CD1c-positive myeloid dendritic cell (primary cell): ENCODE data around the gene GSC2.

Source experiments
- DNase-seq: peaks from one replicate; pipeline ENCODE4 v3.0.0-alpha.2; 2016; ENCODE audit errors: extremely low spot score

Gene GSC2

DNA sequence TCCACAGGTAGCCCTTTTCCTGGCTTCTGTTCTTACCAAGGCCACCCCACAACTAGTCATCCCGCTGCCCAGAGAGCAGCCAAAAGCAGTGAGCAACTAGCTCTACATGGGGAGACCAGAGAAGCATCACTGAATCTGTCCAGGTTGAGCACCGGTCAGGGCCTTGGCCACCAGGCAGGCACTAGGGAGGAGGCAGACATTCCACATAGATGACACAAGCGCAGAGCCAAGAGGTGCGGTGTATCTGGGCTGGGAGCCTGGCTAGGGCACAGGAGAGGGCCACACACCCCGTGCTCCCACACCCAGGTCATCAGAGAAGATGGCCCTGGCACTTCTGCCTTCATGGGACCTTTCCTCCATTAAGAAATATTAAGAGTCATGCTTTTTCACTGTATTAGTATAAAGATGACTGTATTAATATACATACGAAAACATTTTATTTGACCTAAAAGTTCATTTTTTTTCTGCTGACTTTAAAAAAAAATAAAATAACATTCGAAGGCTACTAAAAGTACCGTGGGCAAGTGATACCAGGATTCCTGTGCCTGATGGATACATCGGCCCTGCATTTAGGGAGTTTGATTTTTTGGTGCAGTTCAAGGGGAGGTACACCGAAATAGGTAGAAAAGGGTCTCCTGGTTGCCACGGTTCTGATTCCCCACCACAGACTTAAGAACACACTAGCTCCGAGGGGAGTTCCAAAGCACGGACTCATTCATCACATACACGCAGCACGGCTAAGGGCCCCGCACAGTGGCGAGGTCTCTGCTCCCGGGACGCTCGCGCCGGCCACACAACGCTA, 29.1 kb downstream of the GSC2 start:
- DNase-seq: no peak

- no peak for DNase-seq
Observed at GRCh38 chr22:19119949-19120348, 30.1 kb downstream of the GSC2 start.

- DNase-seq: no peak
Observed at GRCh38 chr22:19118329-19118880, 31.7 kb downstream of the GSC2 start.

DNA sequence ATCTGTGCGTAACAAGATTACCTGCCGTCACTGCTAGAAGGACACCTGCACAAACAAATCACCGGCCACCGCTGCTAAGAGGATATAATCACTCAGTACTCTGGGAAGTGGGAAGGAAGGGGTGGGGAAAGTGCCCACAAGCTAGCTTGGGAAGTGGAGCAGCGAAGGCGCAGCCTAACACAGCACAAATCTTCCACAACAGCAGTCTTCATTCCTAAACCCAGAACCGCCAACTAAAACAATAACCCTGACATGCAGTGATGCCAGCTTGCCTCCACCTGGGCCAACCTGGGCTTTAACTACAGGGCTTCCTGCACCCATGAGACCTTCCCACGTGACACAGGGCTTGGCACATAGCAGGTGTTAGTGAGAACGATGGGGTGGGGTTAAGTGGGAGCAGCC, 33.0 kb downstream of the GSC2 start:
- DNase-seq: no peak

DNA sequence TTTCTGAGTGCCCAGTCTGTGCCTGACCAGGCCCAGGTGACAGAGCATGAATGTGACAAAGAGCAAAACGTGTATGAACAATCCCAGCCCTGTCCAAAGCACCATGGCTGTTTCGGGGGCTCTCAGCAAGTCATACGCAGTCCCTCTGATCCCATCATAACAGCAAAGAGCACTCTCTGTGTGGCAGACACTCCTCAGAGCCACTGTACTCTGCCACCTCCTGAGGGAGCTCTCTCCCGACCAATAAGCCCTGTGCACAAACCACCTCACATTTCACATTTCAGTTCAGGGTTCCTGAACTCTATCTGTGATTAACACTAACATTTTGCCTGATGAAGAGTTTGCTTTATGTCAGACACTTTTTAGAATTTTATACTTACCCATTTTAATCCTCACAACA, 34.5 kb downstream of the GSC2 start:
- no peak for DNase-seq

GRCh38 chr22:19114984-19115552, 35.0 kb downstream of the GSC2 start:
- no peak for DNase-seq

GRCh38 chr22:19113429-19113828, 36.7 kb downstream of the GSC2 start:
- no peak for DNase-seq

GRCh38 chr22:19111584-19111983, 38.5 kb downstream of the GSC2 start:
- DNase-seq: no peak

GRCh38 chr22:19111140-19111539, 39.0 kb downstream of the GSC2 start:
- DNase-seq: no peak

DNA sequence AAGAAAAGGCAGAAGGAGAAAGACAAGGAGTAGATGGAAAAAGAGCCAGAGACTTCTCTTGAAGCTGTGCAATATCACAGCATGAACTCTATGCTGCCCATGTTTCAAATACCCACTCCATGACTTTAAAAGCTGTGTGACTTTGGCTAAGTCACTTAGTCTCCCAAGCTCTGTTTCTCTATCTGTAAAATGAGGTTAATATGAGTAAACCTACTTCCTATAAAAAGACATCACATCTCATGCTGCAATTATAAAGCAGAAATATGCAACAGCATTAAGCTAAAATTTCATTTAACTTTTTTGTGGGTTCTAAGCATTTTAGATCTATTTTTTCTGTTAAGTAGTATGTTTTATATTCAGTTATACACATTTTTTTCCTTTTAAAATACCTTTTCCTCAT, 39.4 kb downstream of the GSC2 start:
- peak; percentile 27 for DNase-seq

GRCh38 chr22:19110064-19110458, 40.0 kb downstream of the GSC2 start:
- DNase-seq: no peak

GRCh38 chr22:19109198-19110063, 40.7 kb downstream of the GSC2 start:
- DNase-seq: peak; percentile 86

DNA sequence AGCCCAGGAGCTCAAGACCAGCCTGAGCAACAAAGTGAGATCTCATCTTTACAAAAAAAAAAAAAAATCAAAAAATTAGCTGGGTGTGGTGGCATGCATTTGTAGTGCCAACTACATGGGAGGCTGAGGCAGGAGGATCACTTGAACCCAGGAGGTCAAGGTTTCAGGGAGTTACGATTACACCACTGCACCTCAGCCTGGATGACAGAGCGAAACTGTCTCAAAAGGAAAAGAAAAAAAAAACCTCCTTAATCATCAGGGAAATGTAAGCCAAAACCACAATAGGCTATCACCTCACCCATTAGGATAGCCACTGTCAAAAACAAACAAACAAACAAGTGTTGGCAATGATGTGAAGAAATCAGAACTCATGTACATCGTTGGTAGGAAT, 41.3 kb downstream of the GSC2 start:
- peak; percentile 30 for DNase-seq

DNA sequence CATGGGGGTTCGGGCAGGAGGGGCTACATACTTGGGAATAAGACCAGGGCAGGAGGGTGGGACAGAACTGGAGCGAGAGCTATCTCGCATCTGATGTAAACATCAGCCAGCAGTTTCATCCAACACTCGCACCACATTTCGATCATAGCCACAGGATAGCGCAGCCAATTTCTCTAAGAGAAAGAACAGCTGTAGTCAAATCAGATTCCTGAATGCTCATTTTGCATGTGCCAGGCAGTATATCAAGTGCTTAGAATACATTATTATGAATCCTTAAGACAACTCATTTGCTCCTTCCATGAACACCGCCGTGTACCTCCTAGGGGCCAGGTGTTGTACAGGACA, 42.4 kb downstream of the GSC2 start:
- DNase-seq: no peak

DNA sequence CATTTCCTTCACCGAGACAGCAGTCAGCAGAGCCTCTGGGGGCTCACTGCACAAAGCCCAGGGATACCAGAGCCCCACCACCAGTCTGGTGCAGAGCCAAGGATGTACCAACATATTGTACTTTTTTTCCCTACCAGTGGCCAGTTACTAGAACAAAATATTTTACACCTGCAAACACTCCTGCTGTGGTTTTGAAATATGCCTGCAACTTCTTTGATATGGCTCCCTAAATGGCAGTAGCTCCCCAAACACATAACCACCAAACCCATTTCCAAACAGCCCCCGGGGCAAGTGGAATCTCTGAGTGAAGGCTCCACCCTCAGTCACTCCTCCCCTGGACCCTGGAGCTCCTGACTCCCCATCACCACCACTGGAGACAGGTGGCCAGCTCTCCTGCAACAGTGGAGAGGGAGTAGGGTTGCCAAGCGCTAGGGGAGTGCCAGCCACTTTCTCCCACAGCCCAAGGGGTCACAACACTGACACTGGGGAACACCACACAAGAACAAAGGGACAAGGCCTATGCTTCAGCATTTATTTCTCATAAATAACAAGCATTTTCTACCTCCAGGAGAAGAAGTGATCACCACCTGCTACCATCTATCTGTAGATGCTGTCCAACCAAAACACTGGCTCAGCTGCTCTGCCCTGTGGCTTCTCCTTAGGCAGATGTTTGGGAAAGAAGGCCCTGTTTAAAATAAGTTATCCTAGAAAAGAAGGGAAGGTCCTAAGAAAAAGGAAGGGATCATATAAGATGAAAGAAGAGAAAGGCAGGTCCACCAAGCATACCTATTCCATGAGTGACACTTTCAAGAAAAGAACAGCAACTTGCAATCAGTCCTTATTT, 43.0 kb downstream of the GSC2 start:
- no peak for DNase-seq

- peak; percentile 21 for DNase-seq
Observed at GRCh38 chr22:19105867-19106802, 44.0 kb downstream of the GSC2 start.

DNA sequence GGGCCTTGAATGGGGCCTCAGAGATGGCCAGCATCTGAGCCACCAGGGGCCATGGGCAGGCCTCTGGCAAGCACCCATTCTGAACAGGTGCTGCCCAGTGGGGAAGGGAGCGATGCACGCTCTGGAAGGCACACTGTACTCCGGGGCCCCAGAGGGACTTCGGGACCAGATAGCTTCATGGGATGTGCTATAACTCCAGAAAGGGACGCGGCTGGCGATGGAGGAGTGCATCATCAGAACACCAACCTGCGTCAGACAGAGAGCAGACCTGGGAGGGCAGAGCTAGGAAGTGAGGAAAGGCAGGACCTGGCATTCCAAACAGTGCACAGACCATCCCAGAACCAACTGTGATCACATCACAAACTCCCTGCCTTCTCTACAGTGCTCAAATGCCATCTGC, 44.6 kb downstream of the GSC2 start:
- DNase-seq: no peak

GRCh38 chr22:19103880-19104821, 45.9 kb downstream of the GSC2 start:
- no peak for DNase-seq

DNA sequence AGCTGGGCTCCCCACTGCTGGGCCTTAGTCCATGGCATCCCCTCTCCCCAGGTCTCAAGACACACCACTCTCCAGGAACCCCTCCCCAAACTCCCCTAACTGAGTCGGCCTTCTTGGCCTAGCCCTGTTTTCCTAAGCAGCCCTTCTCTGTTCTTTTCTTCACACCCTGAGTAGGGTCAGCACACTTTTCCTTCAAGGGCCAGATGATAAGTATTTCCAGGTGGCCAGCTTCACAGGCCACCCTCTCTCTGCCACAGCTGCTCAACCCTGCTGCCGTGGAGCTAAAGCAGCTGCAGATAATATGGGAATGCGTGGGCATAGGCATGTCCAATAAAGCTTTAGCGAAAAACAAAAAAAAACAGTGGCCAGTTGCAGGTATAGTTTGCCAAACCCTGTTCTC, 51.9 kb downstream of the GSC2 start:
- no peak for DNase-seq
